22Rv1 (cell line): ENCODE measurements around the gene SCEL.

Experiments
- CTCF ChIP-seq: fragments of 450-650 bp; IDR thresholded peaks from 2 replicates; pipeline ENCODE4 v1.5.1; 2017; ENCODE audit warnings: mild to moderate bottlenecking
- ZFX ChIP-seq: fragments of 450-650 bp; IDR thresholded peaks from 2 replicates; pipeline ENCODE4 v1.6.1; 2017; ENCODE audit warnings: antibody characterized with exemption, borderline replicate concordance

- TF ChIP-seq CTCF = no peak
- no peak for TF ChIP-seq ZFX
Observed at GRCh38 chr13:77523386-77523785, 12.1 kb upstream of the SCEL start.
